ENCODE results near the gene TUBA4A.
A peak's percentile ranks its signal among the peaks of the same experiment; 100 is the strongest.

TUBA4A gene

DNA sequence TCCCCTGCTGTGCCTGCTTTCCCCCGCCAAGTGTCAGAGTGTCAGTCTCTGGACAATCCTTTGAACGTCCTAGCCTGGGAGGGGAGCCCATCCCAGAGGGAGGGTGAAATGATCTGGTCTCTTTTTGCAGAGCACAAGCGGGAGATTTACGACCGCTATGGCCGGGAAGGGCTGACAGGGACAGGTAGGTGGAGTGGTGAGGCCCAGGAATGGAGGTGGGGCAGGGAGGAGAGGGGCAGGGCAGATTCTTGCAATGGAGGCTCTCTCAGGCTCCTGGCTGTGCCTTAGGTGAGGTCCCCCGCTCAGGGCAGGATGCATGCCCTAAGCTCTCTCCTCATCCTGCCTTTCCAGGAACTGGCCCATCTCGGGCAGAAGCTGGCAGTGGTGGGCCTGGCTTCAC, 27.9 kb upstream of the TUBA4A start:
- no peak overlapping the region for H3K4me3 ChIP-seq (replicated peaks in 1 of 2; ENCODE audit: low read depth in 2 of 2, low read length in 2 of 2)
- TF ChIP-seq, protein P1, sequence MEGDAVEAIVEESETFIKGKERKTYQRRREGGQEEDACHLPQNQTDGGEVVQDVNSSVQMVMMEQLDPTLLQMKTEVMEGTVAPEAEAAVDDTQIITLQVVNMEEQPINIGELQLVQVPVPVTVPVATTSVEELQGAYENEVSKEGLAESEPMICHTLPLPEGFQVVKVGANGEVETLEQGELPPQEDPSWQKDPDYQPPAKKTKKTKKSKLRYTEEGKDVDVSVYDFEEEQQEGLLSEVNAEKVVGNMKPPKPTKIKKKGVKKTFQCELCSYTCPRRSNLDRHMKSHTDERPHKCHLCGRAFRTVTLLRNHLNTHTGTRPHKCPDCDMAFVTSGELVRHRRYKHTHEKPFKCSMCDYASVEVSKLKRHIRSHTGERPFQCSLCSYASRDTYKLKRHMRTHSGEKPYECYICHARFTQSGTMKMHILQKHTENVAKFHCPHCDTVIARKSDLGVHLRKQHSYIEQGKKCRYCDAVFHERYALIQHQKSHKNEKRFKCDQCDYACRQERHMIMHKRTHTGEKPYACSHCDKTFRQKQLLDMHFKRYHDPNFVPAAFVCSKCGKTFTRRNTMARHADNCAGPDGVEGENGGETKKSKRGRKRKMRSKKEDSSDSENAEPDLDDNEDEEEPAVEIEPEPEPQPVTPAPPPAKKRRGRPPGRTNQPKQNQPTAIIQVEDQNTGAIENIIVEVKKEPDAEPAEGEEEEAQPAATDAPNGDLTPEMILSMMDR (IDR thresholded peaks at IDR 0.05; ENCODE audit: low read depth, low read length), result no peak
- no peak for DNase-seq (ENCODE audit: low read depth in 2 of 2)

DNA sequence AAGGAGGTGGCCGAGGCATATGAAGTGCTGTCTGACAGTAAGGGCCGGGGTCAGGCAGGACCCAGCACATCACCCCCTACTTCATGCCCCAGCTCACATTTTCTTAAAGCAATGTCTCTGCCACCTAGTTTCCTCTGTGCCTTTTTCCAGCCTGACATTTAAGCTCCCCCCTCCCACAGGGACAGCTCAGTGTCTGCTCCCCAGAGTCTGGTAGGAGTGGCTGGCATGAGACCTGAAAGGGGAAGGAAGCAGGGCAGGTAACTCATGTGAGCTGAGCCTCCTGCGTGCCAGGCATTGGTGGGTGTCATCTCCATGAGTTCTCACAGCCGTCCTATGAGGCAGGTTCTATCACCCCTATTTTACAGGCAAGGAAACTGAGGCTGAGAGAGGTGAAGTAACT, 26.9 kb upstream of the TUBA4A start:
- H3K4me3 ChIP-seq (replicated peaks in 1 of 2; ENCODE audit: low read depth in 2 of 2, low read length in 2 of 2), result no peak overlapping the region
- TF ChIP-seq, protein P1 (IDR thresholded peaks at IDR 0.05; ENCODE audit: low read depth, low read length), result no peak

DNA sequence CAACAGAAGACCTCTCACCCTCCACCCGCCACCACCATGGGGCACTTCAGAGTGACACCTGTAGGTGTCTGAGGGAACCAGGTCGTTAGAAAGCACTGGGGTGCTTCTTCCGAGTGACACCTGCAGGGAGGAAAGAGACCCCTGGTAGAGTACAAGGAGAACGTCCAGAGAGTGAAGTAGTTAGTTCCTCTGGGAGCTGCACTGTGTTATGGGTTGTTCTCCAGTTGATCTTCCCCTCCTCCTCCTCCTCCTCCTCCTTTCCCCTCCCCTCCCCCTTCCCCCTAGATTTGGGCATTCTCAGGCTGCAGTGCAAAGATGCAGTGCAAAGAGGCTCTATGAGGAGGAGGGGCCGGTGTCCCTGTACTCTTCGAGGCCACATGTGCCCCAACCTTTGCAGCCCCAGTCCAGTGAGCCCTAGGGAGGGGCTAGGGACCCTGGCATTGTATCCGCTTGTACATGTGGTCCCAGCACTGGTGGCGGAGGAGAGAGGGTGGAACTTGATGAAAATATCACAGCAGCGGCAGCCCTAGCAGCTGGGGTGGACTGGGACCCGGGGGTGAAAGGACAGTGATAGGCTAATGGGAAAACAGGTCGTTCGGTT, 26.3 kb upstream of the TUBA4A start:
- TF ChIP-seq, protein P1 (IDR thresholded peaks at IDR 0.05; ENCODE audit: low read depth, low read length), result no peak
- no peak for DNase-seq (ENCODE audit: low read depth in 2 of 2)
- peak overlapping the region; percentile 65 to 66 for H3K4me3 ChIP-seq (replicated peaks in 1 of 2; ENCODE audit: low read depth in 2 of 2, low read length in 2 of 2)

More for the DNA sequence above, 26.9 kb upstream of the TUBA4A start:
- DNase-seq (ENCODE audit: low read depth in 2 of 2), result no peak

DNA sequence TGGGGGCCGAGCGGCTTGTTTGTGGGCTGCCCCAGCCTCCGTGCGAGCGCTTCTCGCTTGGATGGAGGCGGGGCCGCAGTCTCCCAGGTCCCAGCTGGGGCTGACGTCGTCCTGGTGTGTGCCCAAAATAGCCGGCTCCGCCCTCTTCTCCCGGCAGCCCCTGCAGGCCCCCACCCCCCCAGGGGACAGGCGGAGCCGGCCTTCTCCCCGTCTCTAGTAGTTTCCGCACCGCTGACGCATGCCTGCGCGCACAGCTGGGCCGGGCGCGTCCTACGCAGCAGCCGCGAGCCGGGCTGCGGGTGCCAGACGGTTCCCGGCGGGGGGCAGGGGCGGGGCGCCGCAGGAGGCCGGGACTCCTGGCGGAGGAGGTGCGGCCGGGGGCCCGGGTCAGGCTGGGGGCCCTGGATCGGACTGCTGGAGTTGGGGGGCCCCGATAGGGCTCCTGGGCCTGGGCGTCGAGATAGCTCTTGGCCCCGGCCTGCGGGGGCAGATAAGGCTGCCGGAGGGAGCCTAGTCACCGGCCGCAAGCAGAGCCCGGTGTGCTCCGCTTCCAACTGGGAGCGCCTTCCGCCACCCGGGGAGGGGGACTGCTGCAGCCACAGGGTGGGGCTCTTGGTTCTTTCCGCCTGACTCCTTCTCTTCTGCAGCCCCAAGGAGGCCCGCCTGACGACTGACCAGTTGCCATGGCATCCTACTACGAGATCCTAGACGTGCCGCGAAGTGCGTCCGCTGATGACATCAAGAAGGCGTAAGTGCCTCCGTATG, 25.6 kb upstream of the TUBA4A start, which contains the start of gene DNAJB2:
TSS of gene DNAJB2 (plus strand) at position 216 of the 765 bp plus-strand sequence. CDS start at position 684, 468 bp downstream.
- peak within 1 kb of the TSS; percentile 65 to 66 for H3K4me3 ChIP-seq (replicated peaks in 1 of 2; ENCODE audit: low read depth in 2 of 2, low read length in 2 of 2)

DNA sequence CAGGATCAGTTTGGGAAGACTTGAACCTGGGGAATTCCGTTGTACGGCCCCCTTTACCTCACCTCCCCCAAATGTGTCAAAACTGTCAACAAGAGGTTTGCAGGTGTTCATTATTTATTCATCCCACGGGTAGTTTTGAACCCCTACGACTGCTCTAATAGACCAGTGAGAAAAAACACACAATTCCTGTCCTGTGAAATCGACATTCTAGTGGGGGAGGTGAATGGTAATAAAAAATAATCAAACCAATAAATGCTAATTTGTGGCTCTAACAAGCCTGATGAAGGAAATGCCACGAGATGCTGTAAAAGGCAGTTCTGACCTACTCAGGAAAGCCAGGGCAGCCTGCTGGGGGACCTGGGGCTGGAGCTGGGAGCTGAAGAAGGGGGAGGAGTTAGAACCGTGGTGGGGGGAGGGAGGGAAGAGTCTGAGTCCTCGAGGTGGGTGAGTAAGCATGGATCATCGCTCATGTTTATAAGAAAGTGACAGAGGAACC, 25.0 kb upstream of the TUBA4A start:
- TF ChIP-seq, protein P1 (IDR thresholded peaks at IDR 0.05; ENCODE audit: low read depth, low read length), result no peak
- H3K4me3 ChIP-seq (replicated peaks in 1 of 2; ENCODE audit: low read depth in 2 of 2, low read length in 2 of 2), result peak overlapping the region; percentile 2 to 27
- no peak for DNase-seq (ENCODE audit: low read depth in 2 of 2)

More for the DNA sequence above, 25.6 kb upstream of the TUBA4A start, which contains the start of gene DNAJB2:
- DNase-seq (ENCODE audit: low read depth in 2 of 2), result peak; percentile 99 to 100
- TF ChIP-seq, protein P1 (IDR thresholded peaks at IDR 0.05; ENCODE audit: low read depth, low read length), result no peak

DNA sequence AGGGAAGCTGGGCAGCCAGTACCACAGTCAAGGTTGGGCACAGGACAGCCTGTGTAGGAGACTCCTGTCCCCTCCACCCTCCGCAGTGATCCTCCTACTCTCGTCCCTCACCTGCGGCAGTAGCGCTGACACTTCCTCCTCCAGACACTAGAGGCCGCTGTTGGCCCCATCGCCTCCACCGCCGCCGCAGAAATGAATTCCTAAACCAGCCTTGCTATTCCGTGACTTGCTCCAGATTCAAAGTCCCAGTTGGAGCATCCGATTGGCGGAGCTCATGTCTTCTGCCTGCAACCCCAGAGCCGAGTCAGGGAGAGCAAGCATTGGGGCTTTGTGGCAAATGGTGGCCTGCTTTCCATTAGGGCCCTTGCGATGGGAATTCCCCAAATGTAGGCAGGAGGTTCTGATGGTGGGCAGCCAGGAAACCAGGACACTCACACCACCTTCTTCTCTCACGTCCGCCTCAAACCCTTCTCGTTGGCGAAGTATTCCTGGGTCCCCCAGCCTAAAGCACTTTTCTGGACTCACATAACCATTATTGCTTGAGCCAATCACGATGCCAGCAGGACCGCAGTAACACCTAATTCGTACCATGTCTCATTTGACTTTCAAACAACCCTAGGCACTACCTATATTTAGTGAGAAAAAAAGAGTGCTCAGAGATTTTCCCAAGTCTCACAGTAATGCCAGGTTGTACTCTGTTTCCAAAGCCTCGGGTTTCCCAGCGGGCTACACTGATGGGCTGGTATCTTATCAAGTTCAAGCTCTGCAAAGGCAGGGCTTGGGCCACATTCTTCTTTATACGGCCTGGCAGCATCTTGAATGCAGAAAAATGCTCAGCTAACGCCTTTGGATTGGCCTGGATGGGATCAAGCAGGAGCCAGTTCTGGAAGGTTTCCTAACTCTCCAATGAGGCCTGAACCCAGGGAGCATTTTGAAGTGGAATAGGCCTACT, 24.3 kb upstream of the TUBA4A start:
- H3K4me3 ChIP-seq (replicated peaks in 1 of 2; ENCODE audit: low read depth in 2 of 2, low read length in 2 of 2), result no peak overlapping the region
- TF ChIP-seq, protein P1 (IDR thresholded peaks at IDR 0.05; ENCODE audit: low read depth, low read length), result peak; percentile 99
- peak; percentile 80 to 84 for DNase-seq (ENCODE audit: low read depth in 2 of 2)

Data from cardiac fibroblast (primary cell).